ENCODE measurements around the gene PI16.

The PI16 gene

GRCh38 chr6:36976509-36976908 lies 22.0 kb downstream of the PI16 start:
- Histone ChIP-seq H3K27ac (ENCODE audit: low read depth, low read length) (no peak overlapping the region), H3K4me3 (ENCODE audit: low read depth, low read length) (no peak overlapping the region), H3K9ac (ENCODE audit: low read length) (no peak overlapping the region), H3K36me3 (ENCODE audit: control insufficient read depth, insufficient read depth, low read length) (peaks cover 78% of the 10 kb centered on the region), H3K4me1 (ENCODE audit: control insufficient read depth, insufficient read depth, low read length) (peaks cover 7% of the 10 kb centered on the region; the same call in 1 of the 2 replicates), H3K9me3 (ENCODE audit: control insufficient read depth, insufficient read depth, low read depth, low read length) (no peaks in the 10 kb centered on the region), H3K27me3 (ENCODE audit: control insufficient read depth, insufficient read depth, low read length) (no peaks in the 10 kb centered on the region)

- no peaks in the 10 kb centered on the region for H3K9me3 ChIP-seq (ENCODE audit: control insufficient read depth, insufficient read depth, low read depth, low read length)
- no peaks in the 10 kb centered on the region for H3K27me3 ChIP-seq (ENCODE audit: control insufficient read depth, insufficient read depth, low read length)
- peaks cover 7% of the 10 kb centered on the region; the same call in 1 of the 2 replicates for H3K4me1 ChIP-seq (ENCODE audit: control insufficient read depth, insufficient read depth, low read length)
- no peak overlapping the region for H3K27ac ChIP-seq (ENCODE audit: low read depth, low read length)
- peaks cover 74% of the 10 kb centered on the region for H3K36me3 ChIP-seq (ENCODE audit: control insufficient read depth, insufficient read depth, low read length)
- H3K9ac ChIP-seq (ENCODE audit: low read length), result no peak overlapping the region
- H3K4me3 ChIP-seq (ENCODE audit: low read depth, low read length), result no peak overlapping the region
Observed at GRCh38 chr6:36976931-36977330, 22.4 kb downstream of the PI16 start.

GRCh38 chr6:36977470-36977941 lies 23.0 kb downstream of the PI16 start:
- Histone ChIP-seq H3K27me3 (ENCODE audit: control insufficient read depth, insufficient read depth, low read length) (no peaks in the 10 kb centered on the region), H3K27ac (ENCODE audit: low read depth, low read length) (no peak overlapping the region), H3K4me3 (ENCODE audit: low read depth, low read length) (no peak overlapping the region), H3K4me1 (ENCODE audit: control insufficient read depth, insufficient read depth, low read length) (peaks cover 7% of the 10 kb centered on the region; the same call in 1 of the 2 replicates), H3K9me3 (ENCODE audit: control insufficient read depth, insufficient read depth, low read depth, low read length) (no peaks in the 10 kb centered on the region), H3K36me3 (ENCODE audit: control insufficient read depth, insufficient read depth, low read length) (peaks cover 68% of the 10 kb centered on the region), H3K9ac (ENCODE audit: low read length) (no peak overlapping the region)

- peaks cover 58% of the 10 kb centered on the region for H3K36me3 ChIP-seq (ENCODE audit: control insufficient read depth, insufficient read depth, low read length)
- no peaks in the 10 kb centered on the region for H3K27me3 ChIP-seq (ENCODE audit: control insufficient read depth, insufficient read depth, low read length)
- H3K4me1 ChIP-seq (ENCODE audit: control insufficient read depth, insufficient read depth, low read length), result peaks cover 11% of the 10 kb centered on the region
- H3K9me3 ChIP-seq (ENCODE audit: control insufficient read depth, insufficient read depth, low read depth, low read length), result no peaks in the 10 kb centered on the region
- H3K4me3 ChIP-seq (ENCODE audit: low read depth, low read length), result no peak overlapping the region
- H3K9ac ChIP-seq (ENCODE audit: low read length), result no peak overlapping the region
- no peak overlapping the region for H3K27ac ChIP-seq (ENCODE audit: low read depth, low read length)
Observed at GRCh38 chr6:36978421-36979346, 24.1 kb downstream of the PI16 start.

- Histone ChIP-seq H3K4me1 (ENCODE audit: control insufficient read depth, insufficient read depth, low read length) (peaks cover 17% of the 10 kb centered on the region), H3K4me3 (ENCODE audit: low read depth, low read length) (no peak overlapping the region), H3K27ac (ENCODE audit: low read depth, low read length) (no peak overlapping the region), H3K27me3 (ENCODE audit: control insufficient read depth, insufficient read depth, low read length) (no peaks in the 10 kb centered on the region), H3K36me3 (ENCODE audit: control insufficient read depth, insufficient read depth, low read length) (peaks cover 52% of the 10 kb centered on the region), H3K9ac (ENCODE audit: low read length) (no peak overlapping the region), H3K9me3 (ENCODE audit: control insufficient read depth, insufficient read depth, low read depth, low read length) (no peaks in the 10 kb centered on the region)
Observed at GRCh38 chr6:36979347-36979742, 24.8 kb downstream of the PI16 start.

GRCh38 chr6:36980129-36980528 lies 25.6 kb downstream of the PI16 start:
- no peak overlapping the region for H3K9ac ChIP-seq (ENCODE audit: low read length)
- H3K36me3 ChIP-seq (ENCODE audit: control insufficient read depth, insufficient read depth, low read length), result peaks cover 44% of the 10 kb centered on the region

GRCh38 chr6:36980876-36981619 lies 26.5 kb downstream of the PI16 start:
- no peak overlapping the region for H3K4me3 ChIP-seq (ENCODE audit: low read depth, low read length)
- H3K27ac ChIP-seq (ENCODE audit: low read depth, low read length), result no peak overlapping the region
- no peaks in the 10 kb centered on the region for H3K9me3 ChIP-seq (ENCODE audit: control insufficient read depth, insufficient read depth, low read depth, low read length)
- H3K9ac ChIP-seq (ENCODE audit: low read length), result no peak overlapping the region
- peaks cover 35% of the 10 kb centered on the region for H3K36me3 ChIP-seq (ENCODE audit: control insufficient read depth, insufficient read depth, low read length)
- no peaks in the 10 kb centered on the region for H3K27me3 ChIP-seq (ENCODE audit: control insufficient read depth, insufficient read depth, low read length)
- H3K4me1 ChIP-seq (ENCODE audit: control insufficient read depth, insufficient read depth, low read length), result peaks cover 21% of the 10 kb centered on the region

More at GRCh38 chr6:36980129-36980528, 25.6 kb downstream of the PI16 start:
- H3K27ac ChIP-seq (ENCODE audit: low read depth, low read length), result no peak overlapping the region
- peaks cover 21% of the 10 kb centered on the region for H3K4me1 ChIP-seq (ENCODE audit: control insufficient read depth, insufficient read depth, low read length)
- no peaks in the 10 kb centered on the region for H3K27me3 ChIP-seq (ENCODE audit: control insufficient read depth, insufficient read depth, low read length)
- H3K4me3 ChIP-seq (ENCODE audit: low read depth, low read length), result no peak overlapping the region
- no peaks in the 10 kb centered on the region for H3K9me3 ChIP-seq (ENCODE audit: control insufficient read depth, insufficient read depth, low read depth, low read length)

- Histone ChIP-seq H3K4me3 (ENCODE audit: low read depth, low read length) (no peak overlapping the region), H3K9me3 (ENCODE audit: control insufficient read depth, insufficient read depth, low read depth, low read length) (no peaks in the 10 kb centered on the region), H3K4me1 (ENCODE audit: control insufficient read depth, insufficient read depth, low read length) (peaks cover 27% of the 10 kb centered on the region), H3K27me3 (ENCODE audit: control insufficient read depth, insufficient read depth, low read length) (no peaks in the 10 kb centered on the region), H3K27ac (ENCODE audit: low read depth, low read length) (no peak overlapping the region), H3K36me3 (ENCODE audit: control insufficient read depth, insufficient read depth, low read length) (peaks cover 10% of the 10 kb centered on the region), H3K9ac (ENCODE audit: low read length) (no peak overlapping the region)
Observed at GRCh38 chr6:36983538-36983937, 29.0 kb downstream of the PI16 start.

GRCh38 chr6:36984581-36985416 lies 30.3 kb downstream of the PI16 start:
- peak overlapping the region; percentile 79 for H3K4me3 ChIP-seq (ENCODE audit: low read depth, low read length)
- H3K27me3 ChIP-seq (ENCODE audit: control insufficient read depth, insufficient read depth, low read length), result no peaks in the 10 kb centered on the region
- peaks cover 27% of the 10 kb centered on the region for H3K4me1 ChIP-seq (ENCODE audit: control insufficient read depth, insufficient read depth, low read length)
- no peaks in the 10 kb centered on the region for H3K9me3 ChIP-seq (ENCODE audit: control insufficient read depth, insufficient read depth, low read depth, low read length)
- H3K27ac ChIP-seq (ENCODE audit: low read depth, low read length), result no peak overlapping the region; the same call in 1 of the 2 replicates
- peak overlapping the region; percentile 73 for H3K9ac ChIP-seq (ENCODE audit: low read length)
- peaks cover 2% of the 10 kb centered on the region; the same call in 1 of the 2 replicates for H3K36me3 ChIP-seq (ENCODE audit: control insufficient read depth, insufficient read depth, low read length)

GRCh38 chr6:36985417-36985807 lies 30.9 kb downstream of the PI16 start:
- Histone ChIP-seq H3K27me3 (ENCODE audit: control insufficient read depth, insufficient read depth, low read length) (no peaks in the 10 kb centered on the region), H3K9me3 (ENCODE audit: control insufficient read depth, insufficient read depth, low read depth, low read length) (no peaks in the 10 kb centered on the region), H3K36me3 (ENCODE audit: control insufficient read depth, insufficient read depth, low read length) (peaks cover 2% of the 10 kb centered on the region; the same call in 1 of the 2 replicates), H3K9ac (ENCODE audit: low read length) (peak overlapping the region; percentile 73), H3K4me3 (ENCODE audit: low read depth, low read length) (peak overlapping the region; percentile 79), H3K27ac (ENCODE audit: low read depth, low read length) (peak overlapping the region; percentile 97; the same call in 1 of the 2 replicates), H3K4me1 (ENCODE audit: control insufficient read depth, insufficient read depth, low read length) (peaks cover 27% of the 10 kb centered on the region)
